Mucosa of descending colon (tissue), 3 donors: Measurements from ENCODE around the gene ZNF276. TPM values are rescaled to one million over a fixed set of nuclear protein-coding genes. Genes with fewer than 3 reads are reported as not detected.
"Not testable (repeated sequence)": the region's sequence is repeated elsewhere in the genome, so short reads cannot be mapped to it uniquely, and the experiment has no call there.

Source experiments
- ATAC-seq: fragments of 200-7000 bp; cut with Tn5 transposase; one replicate; pipeline ENCODE4 v1.9.1; 2020; ENCODE audit warnings: mild to moderate bottlenecking, moderate library complexity
- DNase-seq, 3 donors: peaks; one replicate each; pipeline ENCODE4 v3.0.0-alpha.2; 2020
- H3K36me3 ChIP-seq: fragments of 200-600 bp; one replicate; pipeline ENCODE4 v1.8.0; 2021; ENCODE audit warnings: low read depth, mild to moderate bottlenecking
- H3K4me1 ChIP-seq: fragments of 200-600 bp; one replicate; pipeline ENCODE4 v1.8.0; 2021; ENCODE audit warnings: low read depth, mild to moderate bottlenecking
- H3K4me3 ChIP-seq: fragments of 200-600 bp; one replicate; pipeline ENCODE4 v1.8.0; 2021; ENCODE audit warnings: mild to moderate bottlenecking
- H3K9me3 ChIP-seq: fragments of 200-600 bp; one replicate; pipeline ENCODE4 v1.8.0; 2021; ENCODE audit warnings: mild to moderate bottlenecking
- intact Hi-C, 2 donors: fragments of 100-400 bp; cut with DNase I in 1 of 2; cut with micrococcal nuclease in 1 of 2; formaldehyde crosslinking; loops; one replicate each; pipeline versions ENCODE4 v1.11.0 to v1.11.1; 2022; cut with DNase I, micrococcal nuclease
- total RNA-seq, 3 donors: library from RNA; stranded (reverse); fragmentation: NEBNext Ultra II Directional in 2 of 3; extraction: Animal tissue kit (Norgen Biotek cat#: 25700) in 2 of 3; gene quantifications; one replicate each; pipeline versions ENCODE4 v1.2.1 to v1.2.4, GENCODE V29; 2021 to 2023
- TF ChIP-seq, protein P1 (sequence below): fragments of 200-600 bp; IDR thresholded peaks from one replicate; pipeline ENCODE4 v1.8.0; 2022; ENCODE audit warnings: antibody characterized with exemption, mild to moderate bottlenecking
- donor health status: DM: no; HTN: no; CAD: no; lungs with moderate emphysema.
- donor health status: DM: no; HTN: no; CAD: no.
- donor health status: DM: no; HTN: yes; CAD: no.

The ZNF276 gene
- total RNA-seq, 3 donors from 2014 or later: 30.5 to 50.4 (median 31.6) TPM

DNA sequence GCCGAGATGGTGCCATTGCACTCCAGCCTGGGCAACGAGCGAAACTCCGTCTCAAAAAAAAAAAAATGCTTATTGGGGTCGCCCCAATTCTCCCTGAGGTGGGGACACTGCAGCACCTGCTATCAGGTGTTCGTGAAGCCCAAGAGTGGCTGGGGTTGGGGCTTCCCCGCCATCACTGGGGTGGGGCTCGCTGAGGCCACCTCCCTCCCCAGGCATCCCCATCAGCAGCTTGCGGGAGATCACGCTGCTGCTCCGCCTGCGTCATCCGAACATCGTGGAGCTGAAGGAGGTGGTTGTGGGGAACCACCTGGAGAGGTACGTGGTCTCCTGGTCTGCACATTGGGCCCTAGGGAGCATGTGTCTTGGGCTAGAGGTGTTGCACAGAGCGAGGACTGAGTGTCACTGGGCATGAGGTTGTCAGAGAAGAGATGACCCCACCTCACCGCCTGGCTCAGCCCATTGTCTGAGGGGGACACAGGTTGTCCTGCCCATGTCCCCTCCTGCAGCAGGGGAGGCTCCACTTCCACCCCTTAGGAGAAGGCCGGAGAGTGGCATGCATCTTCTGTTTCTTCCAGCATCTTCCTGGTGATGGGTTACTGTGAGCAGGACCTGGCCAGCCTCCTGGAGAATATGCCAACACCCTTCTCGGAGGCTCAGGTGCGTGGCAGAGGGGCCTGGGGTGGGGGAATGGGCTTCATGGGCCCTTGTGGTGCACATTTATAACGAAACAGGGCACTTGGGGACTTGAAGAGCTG is 29.9 kb upstream of the ZNF276 start:
- ATAC-seq: no peak
- TF ChIP-seq, protein P1, sequence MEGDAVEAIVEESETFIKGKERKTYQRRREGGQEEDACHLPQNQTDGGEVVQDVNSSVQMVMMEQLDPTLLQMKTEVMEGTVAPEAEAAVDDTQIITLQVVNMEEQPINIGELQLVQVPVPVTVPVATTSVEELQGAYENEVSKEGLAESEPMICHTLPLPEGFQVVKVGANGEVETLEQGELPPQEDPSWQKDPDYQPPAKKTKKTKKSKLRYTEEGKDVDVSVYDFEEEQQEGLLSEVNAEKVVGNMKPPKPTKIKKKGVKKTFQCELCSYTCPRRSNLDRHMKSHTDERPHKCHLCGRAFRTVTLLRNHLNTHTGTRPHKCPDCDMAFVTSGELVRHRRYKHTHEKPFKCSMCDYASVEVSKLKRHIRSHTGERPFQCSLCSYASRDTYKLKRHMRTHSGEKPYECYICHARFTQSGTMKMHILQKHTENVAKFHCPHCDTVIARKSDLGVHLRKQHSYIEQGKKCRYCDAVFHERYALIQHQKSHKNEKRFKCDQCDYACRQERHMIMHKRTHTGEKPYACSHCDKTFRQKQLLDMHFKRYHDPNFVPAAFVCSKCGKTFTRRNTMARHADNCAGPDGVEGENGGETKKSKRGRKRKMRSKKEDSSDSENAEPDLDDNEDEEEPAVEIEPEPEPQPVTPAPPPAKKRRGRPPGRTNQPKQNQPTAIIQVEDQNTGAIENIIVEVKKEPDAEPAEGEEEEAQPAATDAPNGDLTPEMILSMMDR: no peak
- DNase-seq: peak in 1 of 3 donors; percentile 29
- Histone ChIP-seq H3K9me3 (no peaks in the 10 kb centered on the region), H3K36me3 (no peaks in the 10 kb centered on the region), H3K4me1 (peaks cover 17% of the 10 kb centered on the region), H3K4me3 (no peak overlapping the region)
- intact Hi-C loops: no loop called here

DNA sequence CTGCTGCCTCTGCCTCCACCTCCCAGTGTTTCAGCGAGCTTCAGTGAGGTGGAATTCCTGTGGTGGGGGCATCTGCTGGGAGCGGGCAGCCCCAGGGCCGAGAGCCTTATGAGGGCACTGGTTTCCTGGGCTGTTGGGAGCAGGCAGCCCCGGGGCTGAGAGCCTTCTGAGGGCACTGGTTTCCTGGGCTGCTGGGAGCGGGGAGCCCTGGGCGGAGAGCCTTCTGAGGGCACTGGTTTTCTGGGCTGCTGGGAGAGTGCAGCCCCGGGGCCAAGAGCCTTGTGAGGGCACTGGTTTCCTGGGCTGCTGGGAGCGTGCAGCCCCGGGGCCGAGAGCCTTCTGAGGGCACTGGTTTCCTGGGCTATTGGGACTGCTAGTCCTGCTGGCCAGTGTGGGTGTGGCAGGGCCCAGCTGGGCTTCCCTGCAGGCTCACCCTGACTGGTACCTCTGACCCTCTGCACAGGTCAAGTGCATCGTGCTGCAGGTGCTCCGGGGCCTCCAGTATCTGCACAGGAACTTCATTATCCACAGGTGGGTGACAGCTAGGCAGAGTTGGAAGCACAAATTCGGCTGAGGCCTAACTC is 29.3 kb upstream of the ZNF276 start:
- Histone ChIP-seq H3K4me3 (no peak overlapping the region), H3K4me1 (peaks cover 17% of the 10 kb centered on the region), H3K9me3 (no peaks in the 10 kb centered on the region), H3K36me3 (no peaks in the 10 kb centered on the region)
- intact Hi-C loops: no loop called here
- TF ChIP-seq, protein P1: no peak
- ATAC-seq (no peak), DNase-seq (peak in 1 of 3 donors; percentile 40)

DNA sequence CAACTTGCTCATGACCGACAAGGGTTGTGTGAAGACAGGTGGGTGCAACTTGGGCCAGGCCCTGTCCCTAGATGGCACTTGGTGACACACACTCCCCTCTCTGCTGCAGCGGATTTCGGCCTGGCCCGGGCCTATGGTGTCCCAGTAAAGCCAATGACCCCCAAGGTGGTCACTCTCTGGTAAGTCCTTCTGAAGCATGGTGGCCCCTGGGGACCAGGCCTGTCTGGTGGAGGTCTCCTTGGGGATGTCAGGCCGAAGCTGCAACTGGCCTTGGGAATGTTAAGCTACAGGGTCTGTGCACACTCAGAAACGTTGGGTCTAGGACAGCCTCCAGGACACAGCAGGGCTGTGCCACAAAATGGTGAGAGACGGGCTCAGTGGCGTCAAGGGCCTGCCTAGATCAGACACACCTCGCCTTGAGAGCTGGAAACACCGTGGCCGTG is 28.0 kb upstream of the ZNF276 start:
- intact Hi-C loops: no loop called here
- peak in 2 of 3 donors; percentile 29 to 47 for DNase-seq

DNA sequence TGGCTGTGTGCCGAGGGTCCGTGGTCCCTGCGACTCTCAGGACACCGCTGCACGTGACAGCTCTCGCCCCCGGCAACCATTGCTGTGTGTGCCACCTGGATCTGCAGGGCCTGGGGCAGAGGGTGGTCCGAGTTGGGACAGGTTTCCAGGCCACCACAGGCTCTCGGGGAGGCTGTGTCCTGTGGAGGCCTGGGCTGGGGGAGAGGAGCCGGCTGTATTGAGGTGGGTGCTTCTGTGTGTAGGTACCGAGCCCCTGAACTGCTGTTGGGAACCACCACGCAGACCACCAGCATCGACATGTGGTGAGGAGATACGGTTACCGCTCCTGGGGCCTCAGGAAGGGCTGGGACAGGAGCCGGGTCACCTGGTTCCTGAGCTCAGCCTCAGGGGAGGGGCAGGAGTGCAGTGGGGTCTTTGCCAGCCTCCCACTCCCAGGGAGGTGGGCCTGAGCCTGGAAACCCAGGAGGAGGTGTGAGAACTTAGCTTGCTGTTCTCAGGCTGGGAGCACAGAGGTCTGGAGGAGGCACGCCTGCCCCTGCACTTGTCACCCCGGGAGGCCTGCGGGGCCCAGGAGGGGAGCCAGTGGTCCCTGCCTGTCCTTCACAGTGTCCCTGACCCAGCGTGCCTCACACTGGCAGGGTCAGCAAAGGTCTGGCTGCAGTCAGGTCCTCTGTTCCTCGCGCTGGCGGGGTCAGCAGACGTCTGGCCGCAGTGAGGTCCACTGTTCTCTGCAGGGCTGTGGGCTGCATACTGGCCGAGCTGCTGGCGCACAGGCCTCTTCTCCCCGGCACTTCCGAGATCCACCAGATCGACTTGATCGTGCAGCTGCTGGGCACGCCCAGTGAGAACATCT is 27.2 kb upstream of the ZNF276 start:
- H3K36me3 ChIP-seq: no peaks in the 10 kb centered on the region
- intact Hi-C loops: no loop called here
- no peaks in the 10 kb centered on the region for H3K9me3 ChIP-seq
- DNase-seq: peak in 2 of 3 donors; percentile 21 to 48
- no peak for ATAC-seq
- no peak overlapping the region for H3K4me3 ChIP-seq
- no peaks in the 10 kb centered on the region for H3K4me1 ChIP-seq
- TF ChIP-seq, protein P1: no peak

More for the DNA sequence above, 28.0 kb upstream of the ZNF276 start:
- no peaks in the 10 kb centered on the region for H3K36me3 ChIP-seq
- TF ChIP-seq, protein P1: no peak
- ATAC-seq: no peak
- H3K9me3 ChIP-seq: no peaks in the 10 kb centered on the region
- peaks cover 5% of the 10 kb centered on the region for H3K4me1 ChIP-seq
- H3K4me3 ChIP-seq: no peak overlapping the region

DNA sequence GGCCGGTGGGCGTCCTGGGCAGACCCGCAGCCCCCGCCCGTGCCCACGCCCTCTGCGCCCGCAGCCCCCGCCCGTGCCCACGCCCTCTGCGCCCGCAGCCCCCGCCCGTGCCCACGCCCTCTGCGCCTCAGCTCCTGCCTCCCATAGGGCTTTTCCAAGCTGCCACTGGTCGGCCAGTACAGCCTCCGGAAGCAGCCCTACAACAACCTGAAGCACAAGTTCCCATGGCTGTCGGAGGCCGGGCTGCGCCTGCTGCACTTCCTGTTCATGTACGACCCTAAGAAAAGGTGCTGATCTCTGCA is 26.6 kb upstream of the ZNF276 start:
- ATAC-seq, intact Hi-C loops, H3K36me3 ChIP-seq, H3K4me3 ChIP-seq, H3K4me1 ChIP-seq, DNase-seq, H3K9me3 ChIP-seq: not testable (repeated sequence)
